ENCODE measurements around the gene NEMP1.

Gene NEMP1

GRCh38 chr12:57016348-57016747, 62.2 kb downstream of the NEMP1 start, which contains the start of gene TAC3:
TSS of gene TAC3 (minus strand) at chr12:57016529. CDS start at chr12:57015797, 732 bp downstream.
- Histone ChIP-seq H3K36me3 (ENCODE audit: control insufficient read depth, insufficient read depth, low read length) (no peaks in the 10 kb centered on the region), H3K4me3 (replicated peaks; ENCODE audit: low read depth, low read length) (no peak within 1 kb of the TSS), H3K27me3 (replicated peaks; ENCODE audit: control insufficient read depth, insufficient read depth, low read length) (no peaks in the 10 kb centered on the region)
- TF ChIP-seq CTCF (IDR thresholded peaks at IDR 0.05; ENCODE audit: insufficient read depth, low read length, poor library complexity, severe bottlenecking), result no peak
- no peak for DNase-seq (ENCODE audit: extremely low read depth, insufficient read length)

GRCh38 chr12:57012600-57013465, 65.8 kb downstream of the NEMP1 start:
- peak; percentile 23 for DNase-seq (ENCODE audit: extremely low read depth, insufficient read length)
- peak; percentile 20 for TF ChIP-seq CTCF (IDR thresholded peaks at IDR 0.05; ENCODE audit: insufficient read depth, low read length, poor library complexity, severe bottlenecking)
- Histone ChIP-seq H3K36me3 (ENCODE audit: control insufficient read depth, insufficient read depth, low read length) (no peaks in the 10 kb centered on the region), H3K27me3 (replicated peaks; ENCODE audit: control insufficient read depth, insufficient read depth, low read length) (no peaks in the 10 kb centered on the region), H3K4me3 (replicated peaks; ENCODE audit: low read depth, low read length) (no peak overlapping the region)

- Histone ChIP-seq H3K27me3 (replicated peaks; ENCODE audit: control insufficient read depth, insufficient read depth, low read length) (no peaks in the 10 kb centered on the region), H3K36me3 (ENCODE audit: control insufficient read depth, insufficient read depth, low read length) (no peaks in the 10 kb centered on the region), H3K4me3 (replicated peaks; ENCODE audit: low read depth, low read length) (no peak overlapping the region)
- TF ChIP-seq CTCF (IDR thresholded peaks at IDR 0.05; ENCODE audit: insufficient read depth, low read length, poor library complexity, severe bottlenecking), result no peak
- no peak for DNase-seq (ENCODE audit: extremely low read depth, insufficient read length)
These were observed 66.9 kb downstream of the NEMP1 start for GRCh38 chr12:57011438-57012424.

- Histone ChIP-seq H3K4me3 (replicated peaks; ENCODE audit: low read depth, low read length) (no peak overlapping the region), H3K36me3 (ENCODE audit: control insufficient read depth, insufficient read depth, low read length) (no peaks in the 10 kb centered on the region), H3K27me3 (replicated peaks; ENCODE audit: control insufficient read depth, insufficient read depth, low read length) (no peaks in the 10 kb centered on the region)
- TF ChIP-seq CTCF (IDR thresholded peaks at IDR 0.05; ENCODE audit: insufficient read depth, low read length, poor library complexity, severe bottlenecking), result no peak
- DNase-seq (ENCODE audit: extremely low read depth, insufficient read length), result no peak
These were observed 67.9 kb downstream of the NEMP1 start for GRCh38 chr12:57010627-57011247.

- Histone ChIP-seq H3K4me3 (replicated peaks; ENCODE audit: low read depth, low read length) (no peak overlapping the region), H3K27me3 (replicated peaks; ENCODE audit: control insufficient read depth, insufficient read depth, low read length) (no peaks in the 10 kb centered on the region), H3K36me3 (ENCODE audit: control insufficient read depth, insufficient read depth, low read length) (no peaks in the 10 kb centered on the region)
- DNase-seq (ENCODE audit: extremely low read depth, insufficient read length), result no peak
- no peak for TF ChIP-seq CTCF (IDR thresholded peaks at IDR 0.05; ENCODE audit: insufficient read depth, low read length, poor library complexity, severe bottlenecking)
These were observed 68.5 kb downstream of the NEMP1 start for GRCh38 chr12:57009949-57010626.
